Neural cell (in vitro differentiated cells): ENCODE data around the gene MYH1. TPM values are rescaled to one million over a fixed set of nuclear protein-coding genes. Genes with fewer than 3 reads are reported as not detected.

Experiments
- H2AFZ ChIP-seq: fragments of 200-600, 300-800 bp; sonication (generic), shearing (Covaris generic); 2 replicates; pipeline ENCODE4 v1.6.0; 2014; ENCODE audit warnings: low read depth, mild to moderate bottlenecking, antibody characterized with exemption, low read length, moderate library complexity
- H3F3A ChIP-seq: fragments of 200-600 bp; shearing (Covaris generic); 2 replicates; pipeline ENCODE4 v1.6.1; 2016; ENCODE audit warnings: mild to moderate bottlenecking, moderate library complexity, mixed read lengths, antibody characterized with exemption, low read length; ENCODE audit not compliant: insufficient read depth, poor library complexity, severe bottlenecking
- H3K27ac ChIP-seq: fragments of 200-600, 300-800 bp; sonication (generic), shearing (Covaris generic); 2 replicates; pipeline ENCODE4 v1.5.1; 2014; ENCODE audit warnings: mild to moderate bottlenecking, low read length, moderate library complexity
- H3K27me3 ChIP-seq: fragments of 300-800, 200-600 bp; sonication (generic), shearing (Covaris generic); 2 replicates; pipeline ENCODE4 v1.6.0; 2014; ENCODE audit warnings: mild to moderate bottlenecking, low read depth, low read length, moderate library complexity; ENCODE audit not compliant: insufficient read depth
- H3K36me3 ChIP-seq: fragments of 300-800, 200-600 bp; sonication (generic), shearing (Covaris generic); 2 replicates; pipeline ENCODE4 v1.5.1; 2014; ENCODE audit warnings: mild to moderate bottlenecking, antibody characterized with exemption, low read length, moderate library complexity; ENCODE audit not compliant: insufficient read depth
- H3K4me2 ChIP-seq: fragments of 300-800, 200-600 bp; sonication (generic), shearing (Covaris generic); 2 replicates; pipeline ENCODE4 v1.6.0; 2014; ENCODE audit warnings: mild to moderate bottlenecking, low read length
- H3K4me3 ChIP-seq: fragments of 300-800, 200-600 bp; sonication (generic), shearing (Covaris generic); 2 replicates; pipeline ENCODE4 v1.5.1; 2014; ENCODE audit warnings: mild to moderate bottlenecking, low read length, moderate library complexity
- H3K79me2 ChIP-seq: fragments of 200-600 bp; shearing (Covaris generic); replicated peaks from 2 replicates; pipeline ENCODE4 v1.6.0; 2014; ENCODE audit warnings: mild to moderate bottlenecking, low read length, moderate library complexity; ENCODE audit not compliant: insufficient read depth
- H3K9ac ChIP-seq: fragments of 300-800, 200-600 bp; sonication (generic), shearing (Covaris generic); 2 replicates; pipeline ENCODE4 v1.6.1; 2016; ENCODE audit warnings: mild to moderate bottlenecking, low read length, mixed read lengths
- H3K9me2 ChIP-seq: fragments of 200-600 bp; shearing (Covaris generic); 2 replicates; pipeline ENCODE4 v1.6.1; 2016; ENCODE audit warnings: mild to moderate bottlenecking, low read length, mixed read lengths; ENCODE audit not compliant: insufficient read depth
- H3K9me3 ChIP-seq: fragments of 200-600, 300-800 bp; sonication (generic), shearing (Covaris generic); 2 replicates; pipeline ENCODE4 v1.6.1; 2016; ENCODE audit warnings: mild to moderate bottlenecking, mixed run types, low read length, moderate library complexity, mixed read lengths
- H4K20me1 ChIP-seq: fragments of 200-600 bp; shearing (Covaris generic); 2 replicates; pipeline ENCODE4 v1.6.1; 2016; ENCODE audit warnings: mild to moderate bottlenecking, mixed run types; ENCODE audit not compliant: insufficient read depth
- CTCF ChIP-seq: fragments of 450-650 bp; IDR thresholded peaks from 2 replicates; pipeline ENCODE4 v1.5.1; 2014; ENCODE audit warnings: antibody characterized with exemption, mild to moderate bottlenecking, moderate library complexity; ENCODE audit not compliant: poor library complexity, severe bottlenecking
- EP300 ChIP-seq: fragments of 450-650 bp; conservative IDR thresholded peaks from 2 replicates; pipeline ENCODE4 v1.6.1; 2014; ENCODE audit warnings: antibody characterized with exemption, mild to moderate bottlenecking, moderate library complexity; ENCODE audit not compliant: poor library complexity, severe bottlenecking
- EZH2 ChIP-seq: fragments of 200-600, 300-800 bp; shearing (Covaris generic), sonication (generic); IDR thresholded peaks from 2 replicates; pipeline ENCODE4 v1.6.1; 2014; ENCODE audit warnings: antibody characterized with exemption, low read length, borderline replicate concordance, mild to moderate bottlenecking; ENCODE audit not compliant: insufficient read depth, poor library complexity, severe bottlenecking
- MXI1 ChIP-seq: fragments of 450-650 bp; conservative IDR thresholded peaks from 2 replicates; pipeline ENCODE4 v1.6.1; 2014; ENCODE audit warnings: antibody characterized with exemption, mild to moderate bottlenecking; ENCODE audit not compliant: poor library complexity, severe bottlenecking
- POLR2AphosphoS5 ChIP-seq: IDR thresholded peaks from 2 replicates; pipeline ENCODE4 v1.6.1; 2012
- RAD21 ChIP-seq: fragments of 450-650 bp; conservative IDR thresholded peaks from 2 replicates; pipeline ENCODE4 v1.6.1; 2014; ENCODE audit warnings: antibody characterized with exemption, mild to moderate bottlenecking, moderate library complexity
- REST ChIP-seq: IDR thresholded peaks from 2 replicates; pipeline ENCODE4 v1.6.1; 2012; ENCODE audit warnings: borderline replicate concordance
- SMC3 ChIP-seq: fragments of 450-650 bp; conservative IDR thresholded peaks from 2 replicates; pipeline ENCODE4 v1.6.1; 2014; ENCODE audit warnings: antibody characterized with exemption, mild to moderate bottlenecking, moderate library complexity; ENCODE audit not compliant: poor library complexity
- TAF1 ChIP-seq: IDR thresholded peaks from 2 replicates; pipeline ENCODE4 v1.6.1; 2012; ENCODE audit warnings: low read depth
- polyA plus RNA-seq: library from polyadenylated mRNA; depleted of rRNA; stranded (reverse); fragments of >200 nt; gene quantifications from 2 replicates; pipeline ENCODE4 v1.2.3, GENCODE V29; 2014

Gene MYH1
- polyA plus RNA-seq, 1 donor from 2014 or later: not detected

- Histone ChIP-seq H2AFZ (no peak overlapping the region), H3K9me3 (no peaks in the 10 kb centered on the region), H3K9ac (no peak overlapping the region), H3K4me2 (no peak overlapping the region), H3K27me3 (no peaks in the 10 kb centered on the region), H4K20me1 (no peaks in the 10 kb centered on the region), H3K4me3 (no peak overlapping the region), H3K79me2 (no peaks in the 10 kb centered on the region), H3K27ac (no peak overlapping the region), H3K9me2 (no peaks in the 10 kb centered on the region), H3K36me3 (no peaks in the 10 kb centered on the region), H3F3A (no peaks in the 10 kb centered on the region)
- TF ChIP-seq TAF1 (no peak), EZH2 (no peak), RAD21 (no peak)
These were observed 8.2 kb upstream of the MYH1 start for GRCh38 chr17:10526517-10526916.

GRCh38 chr17:10523064-10523463, 4.7 kb upstream of the MYH1 start:
- Histone ChIP-seq H3K27ac (no peak overlapping the region), H3K79me2 (no peaks in the 10 kb centered on the region), H4K20me1 (no peaks in the 10 kb centered on the region)

More at GRCh38 chr17:10523064-10523463, 4.7 kb upstream of the MYH1 start:
- Histone ChIP-seq H3K36me3 (no peaks in the 10 kb centered on the region), H3K9ac (no peak overlapping the region), H3K27me3 (no peaks in the 10 kb centered on the region), H3K4me2 (no peak overlapping the region), H3K4me3 (no peak overlapping the region), H2AFZ (no peak overlapping the region), H3K9me3 (no peaks in the 10 kb centered on the region), H3K9me2 (no peaks in the 10 kb centered on the region), H3F3A (no peaks in the 10 kb centered on the region)
- TF ChIP-seq TAF1: no peak
- no peak for TF ChIP-seq EP300
- TF ChIP-seq POLR2AphosphoS5: no peak
- TF ChIP-seq RAD21: no peak
- TF ChIP-seq EZH2: no peak
- no peak for TF ChIP-seq SMC3
- no peak for TF ChIP-seq MXI1
- TF ChIP-seq REST: no peak
- no peak for TF ChIP-seq CTCF
